Liver (tissue), 3 donors: ENCODE data around the gene IGFL1.

Experiments used
- FOXA1 ChIP-seq: IDR thresholded peaks from 2 replicates; pipeline ENCODE4 v1.6.1; 2016; ENCODE audit warnings: antibody characterized with exemption
- TAF1 ChIP-seq: conservative IDR thresholded peaks from 2 replicates; pipeline ENCODE4 v1.6.1; 2016; ENCODE audit warnings: antibody characterized with exemption, mild to moderate bottlenecking
- YY1 ChIP-seq: IDR thresholded peaks from 2 replicates; pipeline ENCODE4 v1.6.1; 2016; ENCODE audit warnings: antibody characterized with exemption, mild to moderate bottlenecking
- TF ChIP-seq, protein P1 (sequence below): fragments of 150-350 bp; IDR thresholded peaks from 2 replicates; pipeline ENCODE4 v1.5.1; 2017; ENCODE audit warnings: improper control_type of control experiment, low read depth, low read length; ENCODE audit not compliant: missing input control
- TF ChIP-seq, protein P2 (sequence below): IDR thresholded peaks from 2 replicates; pipeline ENCODE4 v1.6.1; 2016; ENCODE audit warnings: antibody characterized with exemption, mild to moderate bottlenecking
- donor health status: healthy.
- donor health status: healthy.

- TF ChIP-seq TAF1, result no peak
- TF ChIP-seq, protein P1, sequence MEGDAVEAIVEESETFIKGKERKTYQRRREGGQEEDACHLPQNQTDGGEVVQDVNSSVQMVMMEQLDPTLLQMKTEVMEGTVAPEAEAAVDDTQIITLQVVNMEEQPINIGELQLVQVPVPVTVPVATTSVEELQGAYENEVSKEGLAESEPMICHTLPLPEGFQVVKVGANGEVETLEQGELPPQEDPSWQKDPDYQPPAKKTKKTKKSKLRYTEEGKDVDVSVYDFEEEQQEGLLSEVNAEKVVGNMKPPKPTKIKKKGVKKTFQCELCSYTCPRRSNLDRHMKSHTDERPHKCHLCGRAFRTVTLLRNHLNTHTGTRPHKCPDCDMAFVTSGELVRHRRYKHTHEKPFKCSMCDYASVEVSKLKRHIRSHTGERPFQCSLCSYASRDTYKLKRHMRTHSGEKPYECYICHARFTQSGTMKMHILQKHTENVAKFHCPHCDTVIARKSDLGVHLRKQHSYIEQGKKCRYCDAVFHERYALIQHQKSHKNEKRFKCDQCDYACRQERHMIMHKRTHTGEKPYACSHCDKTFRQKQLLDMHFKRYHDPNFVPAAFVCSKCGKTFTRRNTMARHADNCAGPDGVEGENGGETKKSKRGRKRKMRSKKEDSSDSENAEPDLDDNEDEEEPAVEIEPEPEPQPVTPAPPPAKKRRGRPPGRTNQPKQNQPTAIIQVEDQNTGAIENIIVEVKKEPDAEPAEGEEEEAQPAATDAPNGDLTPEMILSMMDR, result no peak
- TF ChIP-seq, protein P2, sequence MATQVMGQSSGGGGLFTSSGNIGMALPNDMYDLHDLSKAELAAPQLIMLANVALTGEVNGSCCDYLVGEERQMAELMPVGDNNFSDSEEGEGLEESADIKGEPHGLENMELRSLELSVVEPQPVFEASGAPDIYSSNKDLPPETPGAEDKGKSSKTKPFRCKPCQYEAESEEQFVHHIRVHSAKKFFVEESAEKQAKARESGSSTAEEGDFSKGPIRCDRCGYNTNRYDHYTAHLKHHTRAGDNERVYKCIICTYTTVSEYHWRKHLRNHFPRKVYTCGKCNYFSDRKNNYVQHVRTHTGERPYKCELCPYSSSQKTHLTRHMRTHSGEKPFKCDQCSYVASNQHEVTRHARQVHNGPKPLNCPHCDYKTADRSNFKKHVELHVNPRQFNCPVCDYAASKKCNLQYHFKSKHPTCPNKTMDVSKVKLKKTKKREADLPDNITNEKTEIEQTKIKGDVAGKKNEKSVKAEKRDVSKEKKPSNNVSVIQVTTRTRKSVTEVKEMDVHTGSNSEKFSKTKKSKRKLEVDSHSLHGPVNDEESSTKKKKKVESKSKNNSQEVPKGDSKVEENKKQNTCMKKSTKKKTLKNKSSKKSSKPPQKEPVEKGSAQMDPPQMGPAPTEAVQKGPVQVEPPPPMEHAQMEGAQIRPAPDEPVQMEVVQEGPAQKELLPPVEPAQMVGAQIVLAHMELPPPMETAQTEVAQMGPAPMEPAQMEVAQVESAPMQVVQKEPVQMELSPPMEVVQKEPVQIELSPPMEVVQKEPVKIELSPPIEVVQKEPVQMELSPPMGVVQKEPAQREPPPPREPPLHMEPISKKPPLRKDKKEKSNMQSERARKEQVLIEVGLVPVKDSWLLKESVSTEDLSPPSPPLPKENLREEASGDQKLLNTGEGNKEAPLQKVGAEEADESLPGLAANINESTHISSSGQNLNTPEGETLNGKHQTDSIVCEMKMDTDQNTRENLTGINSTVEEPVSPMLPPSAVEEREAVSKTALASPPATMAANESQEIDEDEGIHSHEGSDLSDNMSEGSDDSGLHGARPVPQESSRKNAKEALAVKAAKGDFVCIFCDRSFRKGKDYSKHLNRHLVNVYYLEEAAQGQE, result no peak
- TF ChIP-seq FOXA1, result no peak
- TF ChIP-seq YY1, result no peak
Observed at GRCh38 chr19:46217476-46217875, 12.1 kb upstream of the IGFL1 start.
